Activated naive CD8-positive, alpha-beta T cell (primary cell): ENCODE measurements around the gene MMP24.
"Not testable (repeated sequence)": the region's sequence is repeated elsewhere in the genome, so short reads cannot be mapped to it uniquely, and the experiment has no call there.

ENCODE experiments used
- H3K27ac Mint-ChIP-seq: one replicate; pipeline ENCODE4 v1.8.0; 2021; ENCODE audit warnings: mixed read lengths
- H3K27me3 Mint-ChIP-seq: one replicate; pipeline ENCODE4 v1.8.0; 2021; ENCODE audit warnings: mixed read lengths
- H3K36me3 Mint-ChIP-seq: one replicate; pipeline ENCODE4 v1.8.0; 2021; ENCODE audit warnings: mixed read lengths
- H3K4me1 Mint-ChIP-seq: one replicate; pipeline ENCODE4 v1.8.0; 2021; ENCODE audit warnings: low read depth, mixed read lengths
- H3K4me3 Mint-ChIP-seq: one replicate; pipeline ENCODE4 v1.8.0; 2021; ENCODE audit warnings: mild to moderate bottlenecking, mixed read lengths
- H3K9me3 Mint-ChIP-seq: one replicate; pipeline ENCODE4 v1.8.0; 2021; ENCODE audit warnings: low read depth, mixed read lengths

The MMP24 gene

GRCh38 chr20:35226126-35226883 is at the start of gene MMP24:
Gene MMP24, plus strand, starts transcription at chr20:35226690. Its CDS starts 49 bp downstream, at chr20:35226739.
- Mint-ChIP-seq H3K27me3 (peaks cover 27% of the 10 kb centered on the region), H3K27ac (peak within 1 kb of the TSS; percentile 16), H3K36me3 (peaks cover 28% of the 10 kb centered on the region), H3K4me3 (peak within 1 kb of the TSS; percentile 79), H3K9me3 (peaks cover 5% of the 10 kb centered on the region), H3K4me1 (peaks cover 11% of the 10 kb centered on the region)

DNA sequence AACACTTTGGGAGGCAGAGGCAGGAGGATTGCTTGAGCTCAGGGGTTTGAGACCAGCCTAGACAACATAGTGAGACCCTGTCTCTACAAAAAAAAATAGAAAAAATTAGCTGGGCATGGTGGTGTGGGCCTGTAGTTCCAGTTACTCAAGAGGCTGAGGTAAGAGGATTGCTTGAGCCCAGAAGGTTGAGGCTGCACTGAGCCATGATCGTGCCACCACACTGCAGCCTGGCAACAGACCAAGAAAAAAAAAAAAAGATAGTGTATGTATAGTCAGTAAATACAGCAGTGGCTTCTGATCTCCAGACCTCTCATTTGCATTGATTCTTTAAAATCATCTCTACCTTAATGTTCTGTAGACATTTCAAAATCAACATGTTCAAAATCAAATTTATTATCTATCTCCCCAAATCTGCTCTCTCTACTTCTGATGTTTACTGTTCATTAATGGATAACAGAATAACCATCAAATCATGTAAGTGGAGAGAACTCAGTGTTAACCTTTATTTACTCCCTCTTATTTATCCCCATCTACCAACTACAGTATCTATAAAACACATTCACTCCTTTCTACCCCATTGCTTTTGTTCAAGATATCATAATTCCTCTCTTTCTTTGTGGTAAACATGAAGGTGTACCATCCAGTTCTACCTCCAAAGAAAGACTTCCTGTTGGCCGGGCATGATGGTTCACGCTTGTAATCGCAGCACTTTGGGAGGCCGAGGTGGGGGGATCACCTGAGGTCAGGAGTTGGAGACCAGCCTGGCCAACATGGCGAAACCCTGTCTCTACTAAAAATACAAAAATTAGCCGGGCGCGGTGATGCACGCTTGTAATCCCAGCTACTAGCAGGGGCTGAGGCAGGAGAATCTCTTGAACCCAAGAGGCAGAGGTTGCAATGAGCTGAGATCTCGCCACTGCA is 46.9 kb upstream of the MMP24 start:
- Mint-ChIP-seq H3K4me3 (no peak overlapping the region), H3K36me3 (peaks cover 11% of the 10 kb centered on the region), H3K27me3 (no peaks in the 10 kb centered on the region), H3K4me1 (no peaks in the 10 kb centered on the region), H3K9me3 (no peaks in the 10 kb centered on the region), H3K27ac (no peak overlapping the region)

DNA sequence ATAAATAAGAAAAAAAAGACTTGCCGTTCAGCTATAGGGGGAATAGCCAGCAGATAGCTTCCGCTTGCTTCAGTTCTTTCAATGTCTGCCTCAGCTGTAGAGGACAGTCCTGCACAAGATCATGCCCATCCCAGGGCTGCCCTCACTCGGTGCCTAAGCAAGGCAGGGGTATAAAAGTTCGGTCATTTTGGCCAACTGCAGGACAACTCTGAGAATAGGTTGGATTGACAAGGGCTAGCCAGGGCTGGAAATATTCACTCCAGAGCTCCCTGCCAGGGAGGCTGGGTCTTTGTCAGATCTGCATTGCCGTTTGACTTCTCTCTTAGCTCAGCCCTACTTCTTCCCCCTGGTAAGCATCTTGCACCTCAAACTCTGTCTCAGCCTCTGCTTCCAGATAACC is 46.2 kb upstream of the MMP24 start:
- Mint-ChIP-seq H3K9me3 (no peaks in the 10 kb centered on the region), H3K4me1 (no peaks in the 10 kb centered on the region), H3K27ac (no peak overlapping the region), H3K4me3 (no peak overlapping the region), H3K36me3 (peaks cover 11% of the 10 kb centered on the region), H3K27me3 (no peaks in the 10 kb centered on the region)

DNA sequence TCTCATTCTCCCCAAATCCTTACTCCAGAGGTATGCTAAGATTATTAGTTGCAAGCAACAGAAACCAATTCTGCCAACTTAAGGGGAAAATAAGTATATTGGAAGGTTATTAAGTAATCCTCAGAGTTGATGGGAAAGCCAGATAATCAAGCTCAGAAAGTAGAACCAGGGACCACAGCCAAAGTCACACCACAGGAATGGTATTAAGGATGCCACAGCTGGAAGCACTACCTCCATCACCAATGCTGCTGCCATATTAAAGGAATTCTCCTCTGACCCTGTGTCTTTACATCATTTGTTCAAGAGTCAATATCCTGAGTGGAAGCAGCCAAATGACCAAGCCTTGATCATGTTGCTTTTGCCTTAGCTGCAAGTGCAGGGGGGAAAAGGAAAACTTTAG is 44.8 kb upstream of the MMP24 start:
- Mint-ChIP-seq H3K27ac (no peak overlapping the region), H3K9me3 (no peaks in the 10 kb centered on the region), H3K36me3 (peaks cover 9% of the 10 kb centered on the region), H3K4me3 (no peak overlapping the region), H3K27me3 (no peaks in the 10 kb centered on the region), H3K4me1 (no peaks in the 10 kb centered on the region)

GRCh38 chr20:35186691-35187289 is 39.7 kb upstream of the MMP24 start:
- not testable (repeated sequence) for H3K4me1 Mint-ChIP-seq, H3K4me3 Mint-ChIP-seq, H3K9me3 Mint-ChIP-seq, H3K27ac Mint-ChIP-seq, H3K27me3 Mint-ChIP-seq
- H3K36me3 Mint-ChIP-seq = peaks cover 10% of the 10 kb centered on the region

- Mint-ChIP-seq H3K4me1 (no peaks in the 10 kb centered on the region), H3K36me3 (peaks cover 8% of the 10 kb centered on the region), H3K27ac (no peak overlapping the region), H3K9me3 (no peaks in the 10 kb centered on the region), H3K4me3 (no peak overlapping the region), H3K27me3 (no peaks in the 10 kb centered on the region)
Observed at GRCh38 chr20:35187584-35188190, 38.8 kb upstream of the MMP24 start.

- H3K27ac Mint-ChIP-seq = not testable (repeated sequence)
Observed at GRCh38 chr20:35189223-35189622, 37.3 kb upstream of the MMP24 start.

GRCh38 chr20:35190556-35190955 is 35.9 kb upstream of the MMP24 start:
- Mint-ChIP-seq H3K27ac (no peak overlapping the region), H3K4me3 (no peak overlapping the region), H3K27me3 (no peaks in the 10 kb centered on the region), H3K9me3 (no peaks in the 10 kb centered on the region), H3K4me1 (no peaks in the 10 kb centered on the region), H3K36me3 (peaks cover 11% of the 10 kb centered on the region)

More at GRCh38 chr20:35189223-35189622, 37.3 kb upstream of the MMP24 start:
- not testable (repeated sequence) for H3K27me3 Mint-ChIP-seq, H3K36me3 Mint-ChIP-seq, H3K4me1 Mint-ChIP-seq, H3K9me3 Mint-ChIP-seq, H3K4me3 Mint-ChIP-seq

DNA sequence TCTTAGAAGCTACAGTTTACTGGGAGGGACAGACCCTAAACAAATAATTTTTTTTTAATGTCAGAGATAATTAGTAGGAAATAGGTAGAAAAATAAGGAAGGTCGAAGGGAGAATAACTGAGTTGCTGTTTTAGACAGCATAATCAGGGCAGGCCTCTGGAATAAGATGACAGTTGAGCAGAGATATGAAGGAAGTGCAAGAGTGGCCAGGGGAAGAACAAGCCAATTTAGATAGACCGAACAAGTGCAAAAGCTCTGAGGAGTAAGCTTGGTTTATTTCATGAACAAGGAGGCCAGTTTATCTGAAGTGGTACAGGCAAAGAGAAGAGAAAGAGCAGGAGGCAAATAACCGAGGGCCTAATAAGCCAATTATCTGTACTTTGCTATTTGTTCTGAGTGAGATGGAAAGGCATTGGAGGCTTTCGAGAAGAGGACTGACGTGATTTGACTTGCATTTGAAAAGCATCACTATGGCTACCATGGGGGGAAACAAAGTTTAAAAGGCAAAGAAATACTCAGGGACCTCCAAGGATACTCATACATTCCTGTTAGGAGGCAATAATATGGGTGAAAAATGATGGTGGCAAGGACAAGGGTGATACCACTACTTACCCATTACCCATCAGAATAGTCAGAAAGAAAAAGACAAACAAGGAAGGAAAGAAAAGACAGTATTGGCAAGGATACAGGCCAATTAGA is 34.9 kb upstream of the MMP24 start:
- H3K36me3 Mint-ChIP-seq = peaks cover 15% of the 10 kb centered on the region
- no peaks in the 10 kb centered on the region for H3K27me3 Mint-ChIP-seq
- H3K4me1 Mint-ChIP-seq = no peaks in the 10 kb centered on the region
- no peak overlapping the region for H3K27ac Mint-ChIP-seq
- H3K9me3 Mint-ChIP-seq = peaks cover 3% of the 10 kb centered on the region
- H3K4me3 Mint-ChIP-seq = no peak overlapping the region

DNA sequence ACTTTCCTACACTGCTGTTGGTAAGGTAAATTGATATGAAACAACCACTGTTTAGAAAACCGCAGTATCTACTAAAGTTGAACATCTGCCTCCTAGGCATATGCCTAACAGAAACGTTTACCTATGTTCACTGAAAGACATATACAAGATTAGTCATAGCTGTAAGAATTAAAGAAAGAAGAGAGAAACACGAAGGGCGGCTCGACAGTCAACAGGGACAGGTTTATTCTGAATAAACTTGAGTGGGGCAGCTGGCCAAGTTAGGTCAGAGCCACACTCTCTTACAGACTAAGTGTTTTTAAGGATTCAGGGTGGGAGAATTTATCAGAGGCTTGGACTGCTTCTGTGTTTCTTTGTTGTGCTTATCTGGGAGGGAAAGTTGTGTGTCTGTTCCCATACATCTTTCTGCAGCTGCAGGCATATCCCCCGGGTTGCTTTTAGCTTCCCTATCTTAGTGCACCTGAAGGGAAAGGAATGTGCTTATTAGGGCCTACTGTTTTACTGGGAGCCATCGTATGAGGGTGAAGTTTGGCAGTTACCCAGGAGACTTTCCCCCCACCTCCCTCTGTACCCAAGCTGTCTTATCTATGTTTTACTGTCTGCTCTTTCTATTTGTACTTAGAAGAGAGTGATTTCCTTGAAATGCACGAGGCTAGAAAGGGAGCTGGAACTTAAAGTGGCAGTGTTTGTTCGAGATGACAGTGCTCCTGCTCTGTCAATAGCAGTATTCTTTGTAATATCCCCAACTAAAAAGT is 34.2 kb upstream of the MMP24 start:
- H3K27me3 Mint-ChIP-seq = no peaks in the 10 kb centered on the region
- H3K9me3 Mint-ChIP-seq = peaks cover 8% of the 10 kb centered on the region
- H3K4me1 Mint-ChIP-seq = no peaks in the 10 kb centered on the region
- peaks cover 22% of the 10 kb centered on the region for H3K36me3 Mint-ChIP-seq
- no peak overlapping the region for H3K4me3 Mint-ChIP-seq
- no peak overlapping the region for H3K27ac Mint-ChIP-seq

DNA sequence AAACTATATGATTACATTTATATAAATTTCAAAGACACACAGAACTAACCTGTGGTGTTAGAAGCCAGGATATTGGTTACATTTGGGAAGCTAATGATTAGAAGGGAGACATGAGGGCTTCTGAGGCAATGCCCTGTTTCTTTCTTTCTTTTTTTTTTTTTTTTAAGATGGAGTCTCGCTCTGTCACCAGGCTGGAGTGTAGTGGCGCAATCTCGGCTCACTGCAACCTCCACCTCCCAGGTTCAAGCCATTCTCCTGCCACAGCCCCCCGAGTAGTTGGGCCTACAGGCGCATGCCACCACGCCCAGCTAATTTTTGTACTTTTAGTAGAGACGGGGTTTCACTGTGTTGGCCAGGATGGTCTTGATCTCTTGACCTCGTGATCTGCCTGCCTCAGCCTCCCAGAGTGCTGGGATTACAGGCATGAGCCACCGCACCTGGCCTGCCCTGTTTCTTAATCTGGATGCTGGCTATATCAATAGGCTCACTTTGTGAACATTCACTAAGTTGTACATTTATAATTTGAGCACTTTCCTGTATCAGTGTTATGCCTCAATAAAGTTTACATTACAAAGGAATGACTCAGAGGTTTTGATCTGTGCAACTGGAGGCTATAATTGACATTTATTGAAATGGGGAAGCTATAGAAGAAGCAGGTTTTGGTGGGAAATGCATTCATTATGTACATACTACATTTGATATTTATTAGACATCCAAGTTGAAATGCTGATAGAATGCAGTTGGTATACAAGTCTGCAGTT is 33.3 kb upstream of the MMP24 start:
- H3K27me3 Mint-ChIP-seq, H3K27ac Mint-ChIP-seq, H3K9me3 Mint-ChIP-seq, H3K4me1 Mint-ChIP-seq, H3K4me3 Mint-ChIP-seq: not testable (repeated sequence)
- peaks cover 22% of the 10 kb centered on the region for H3K36me3 Mint-ChIP-seq

DNA sequence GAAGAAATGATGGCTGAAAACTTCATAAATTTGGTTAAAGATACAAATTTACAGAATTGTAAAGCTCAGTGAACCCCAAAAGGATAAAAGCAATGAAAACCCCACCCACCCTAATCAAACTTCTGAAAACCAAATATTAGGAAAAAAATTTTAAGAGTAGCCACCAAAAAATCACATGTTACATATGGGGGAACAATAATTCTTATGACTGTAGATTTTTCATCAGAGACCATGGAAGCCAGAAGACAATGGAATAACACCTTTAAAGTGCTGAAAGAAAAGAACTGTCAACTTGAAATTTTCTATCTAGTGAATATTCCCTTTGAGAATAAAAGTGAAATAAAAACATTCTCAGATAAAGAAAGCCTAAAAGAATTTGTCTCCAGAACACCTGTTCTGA is 30.2 kb upstream of the MMP24 start:
- peaks cover 29% of the 10 kb centered on the region for H3K36me3 Mint-ChIP-seq
- H3K4me1 Mint-ChIP-seq = no peaks in the 10 kb centered on the region
- no peak overlapping the region for H3K27ac Mint-ChIP-seq

DNA sequence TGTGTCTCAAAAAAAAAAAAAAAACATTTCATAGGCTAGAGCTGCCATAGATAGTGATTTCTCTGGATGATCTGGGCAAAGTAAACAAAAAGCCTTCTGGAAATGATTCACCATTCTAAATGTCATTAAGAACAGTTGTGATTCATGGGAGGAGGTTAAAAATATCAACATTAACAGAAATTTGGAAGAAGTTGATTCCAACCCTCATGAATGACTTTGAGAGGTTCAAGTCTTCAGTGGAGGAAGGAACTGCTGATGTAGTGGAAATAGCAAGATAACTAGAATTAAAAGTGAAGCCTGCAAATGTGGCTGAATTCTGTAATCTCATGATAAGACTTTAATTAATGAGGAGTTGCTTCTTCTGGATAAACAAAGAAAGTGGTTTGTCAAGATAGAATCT is 26.8 kb upstream of the MMP24 start:
- H3K27ac Mint-ChIP-seq = no peak overlapping the region
- no peak overlapping the region for H3K4me3 Mint-ChIP-seq
- no peaks in the 10 kb centered on the region for H3K27me3 Mint-ChIP-seq
- peaks cover 8% of the 10 kb centered on the region for H3K9me3 Mint-ChIP-seq
- H3K4me1 Mint-ChIP-seq = no peaks in the 10 kb centered on the region
- peaks cover 25% of the 10 kb centered on the region for H3K36me3 Mint-ChIP-seq

More for the DNA sequence above, 30.2 kb upstream of the MMP24 start:
- Mint-ChIP-seq H3K27me3 (no peaks in the 10 kb centered on the region), H3K9me3 (peaks cover 8% of the 10 kb centered on the region), H3K4me3 (no peak overlapping the region)
